Measurements from ENCODE around the gene GULP1.

GULP1 gene

DNA sequence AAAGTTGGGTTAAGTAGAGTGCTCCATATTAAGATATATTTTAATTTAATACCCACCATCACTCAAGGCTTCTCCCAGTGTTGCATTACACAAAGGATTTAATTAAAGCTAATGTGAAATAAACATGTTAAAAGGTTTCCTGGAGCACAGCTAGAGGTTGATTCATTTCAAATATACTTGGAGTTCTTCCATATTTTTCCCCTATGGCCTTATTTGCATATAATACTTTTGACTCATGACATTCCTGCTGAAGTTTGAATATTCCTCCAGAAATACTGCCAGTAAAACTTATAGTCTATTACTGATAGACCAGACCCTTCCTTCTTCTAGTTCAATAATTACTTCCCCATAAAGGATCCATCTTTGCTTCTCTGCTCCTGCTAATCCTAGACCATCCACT lies 227.5 kb downstream of the GULP1 start:
- ATAC-seq: no peak; the same call in 2 of the 3 replicates
- TF ChIP-seq ZNF565 (CRISPR knock-in tag; conservative IDR thresholded peaks at IDR 0.05; ENCODE audit: low read depth): no peak
- TF ChIP-seq, protein P1, sequence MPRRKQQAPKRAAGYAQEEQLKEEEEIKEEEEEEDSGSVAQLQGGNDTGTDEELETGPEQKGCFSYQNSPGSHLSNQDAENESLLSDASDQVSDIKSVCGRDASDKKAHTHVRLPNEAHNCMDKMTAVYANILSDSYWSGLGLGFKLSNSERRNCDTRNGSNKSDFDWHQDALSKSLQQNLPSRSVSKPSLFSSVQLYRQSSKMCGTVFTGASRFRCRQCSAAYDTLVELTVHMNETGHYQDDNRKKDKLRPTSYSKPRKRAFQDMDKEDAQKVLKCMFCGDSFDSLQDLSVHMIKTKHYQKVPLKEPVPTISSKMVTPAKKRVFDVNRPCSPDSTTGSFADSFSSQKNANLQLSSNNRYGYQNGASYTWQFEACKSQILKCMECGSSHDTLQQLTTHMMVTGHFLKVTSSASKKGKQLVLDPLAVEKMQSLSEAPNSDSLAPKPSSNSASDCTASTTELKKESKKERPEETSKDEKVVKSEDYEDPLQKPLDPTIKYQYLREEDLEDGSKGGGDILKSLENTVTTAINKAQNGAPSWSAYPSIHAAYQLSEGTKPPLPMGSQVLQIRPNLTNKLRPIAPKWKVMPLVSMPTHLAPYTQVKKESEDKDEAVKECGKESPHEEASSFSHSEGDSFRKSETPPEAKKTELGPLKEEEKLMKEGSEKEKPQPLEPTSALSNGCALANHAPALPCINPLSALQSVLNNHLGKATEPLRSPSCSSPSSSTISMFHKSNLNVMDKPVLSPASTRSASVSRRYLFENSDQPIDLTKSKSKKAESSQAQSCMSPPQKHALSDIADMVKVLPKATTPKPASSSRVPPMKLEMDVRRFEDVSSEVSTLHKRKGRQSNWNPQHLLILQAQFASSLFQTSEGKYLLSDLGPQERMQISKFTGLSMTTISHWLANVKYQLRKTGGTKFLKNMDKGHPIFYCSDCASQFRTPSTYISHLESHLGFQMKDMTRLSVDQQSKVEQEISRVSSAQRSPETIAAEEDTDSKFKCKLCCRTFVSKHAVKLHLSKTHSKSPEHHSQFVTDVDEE (CRISPR knock-in tag; IDR thresholded peaks at IDR 0.05): no peak
- TF ChIP-seq ZNF70 (CRISPR knock-in tag; IDR thresholded peaks at IDR 0.05): no peak
- TF ChIP-seq, protein P2, sequence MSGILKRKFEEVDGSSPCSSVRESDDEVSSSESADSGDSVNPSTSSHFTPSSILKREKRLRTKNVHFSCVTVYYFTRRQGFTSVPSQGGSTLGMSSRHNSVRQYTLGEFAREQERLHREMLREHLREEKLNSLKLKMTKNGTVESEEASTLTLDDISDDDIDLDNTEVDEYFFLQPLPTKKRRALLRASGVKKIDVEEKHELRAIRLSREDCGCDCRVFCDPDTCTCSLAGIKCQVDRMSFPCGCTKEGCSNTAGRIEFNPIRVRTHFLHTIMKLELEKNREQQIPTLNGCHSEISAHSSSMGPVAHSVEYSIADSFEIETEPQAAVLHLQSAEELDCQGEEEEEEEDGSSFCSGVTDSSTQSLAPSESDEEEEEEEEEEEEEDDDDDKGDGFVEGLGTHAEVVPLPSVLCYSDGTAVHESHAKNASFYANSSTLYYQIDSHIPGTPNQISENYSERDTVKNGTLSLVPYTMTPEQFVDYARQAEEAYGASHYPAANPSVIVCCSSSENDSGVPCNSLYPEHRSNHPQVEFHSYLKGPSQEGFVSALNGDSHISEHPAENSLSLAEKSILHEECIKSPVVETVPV (CRISPR knock-in tag; IDR thresholded peaks at IDR 0.05): no peak
- no peak for TF ChIP-seq RARB (CRISPR knock-in tag; IDR thresholded peaks at IDR 0.05)
- no peak for TF ChIP-seq CSDC2 (CRISPR knock-in tag; IDR thresholded peaks at IDR 0.05)
- no peak for TF ChIP-seq ZC3H10 (CRISPR knock-in tag; IDR thresholded peaks at IDR 0.05)
- TF ChIP-seq PPARA (CRISPR knock-in tag; IDR thresholded peaks at IDR 0.05; ENCODE audit: borderline replicate concordance): no peak
- no peak for TF ChIP-seq TCF4 (CRISPR knock-in tag; IDR thresholded peaks at IDR 0.05; ENCODE audit: borderline replicate concordance)
- TF ChIP-seq, protein P3, sequence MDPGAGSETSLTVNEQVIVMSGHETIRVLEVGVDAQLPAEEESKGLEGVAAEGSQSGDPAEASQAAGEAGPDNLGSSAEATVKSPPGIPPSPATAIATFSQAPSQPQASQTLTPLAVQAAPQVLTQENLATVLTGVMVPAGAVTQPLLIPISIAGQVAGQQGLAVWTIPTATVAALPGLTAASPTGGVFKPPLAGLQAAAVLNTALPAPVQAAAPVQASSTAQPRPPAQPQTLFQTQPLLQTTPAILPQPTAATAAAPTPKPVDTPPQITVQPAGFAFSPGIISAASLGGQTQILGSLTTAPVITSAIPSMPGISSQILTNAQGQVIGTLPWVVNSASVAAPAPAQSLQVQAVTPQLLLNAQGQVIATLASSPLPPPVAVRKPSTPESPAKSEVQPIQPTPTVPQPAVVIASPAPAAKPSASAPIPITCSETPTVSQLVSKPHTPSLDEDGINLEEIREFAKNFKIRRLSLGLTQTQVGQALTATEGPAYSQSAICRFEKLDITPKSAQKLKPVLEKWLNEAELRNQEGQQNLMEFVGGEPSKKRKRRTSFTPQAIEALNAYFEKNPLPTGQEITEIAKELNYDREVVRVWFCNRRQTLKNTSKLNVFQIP (CRISPR knock-in tag; IDR thresholded peaks at IDR 0.05; ENCODE audit: borderline replicate concordance, low read depth): no peak
- TF ChIP-seq, protein P4, sequence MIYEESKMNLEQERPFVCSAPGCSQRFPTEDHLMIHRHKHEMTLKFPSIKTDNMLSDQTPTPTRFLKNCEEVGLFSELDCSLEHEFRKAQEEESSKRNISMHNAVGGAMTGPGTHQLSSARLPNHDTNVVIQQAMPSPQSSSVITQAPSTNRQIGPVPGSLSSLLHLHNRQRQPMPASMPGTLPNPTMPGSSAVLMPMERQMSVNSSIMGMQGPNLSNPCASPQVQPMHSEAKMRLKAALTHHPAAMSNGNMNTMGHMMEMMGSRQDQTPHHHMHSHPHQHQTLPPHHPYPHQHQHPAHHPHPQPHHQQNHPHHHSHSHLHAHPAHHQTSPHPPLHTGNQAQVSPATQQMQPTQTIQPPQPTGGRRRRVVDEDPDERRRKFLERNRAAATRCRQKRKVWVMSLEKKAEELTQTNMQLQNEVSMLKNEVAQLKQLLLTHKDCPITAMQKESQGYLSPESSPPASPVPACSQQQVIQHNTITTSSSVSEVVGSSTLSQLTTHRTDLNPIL (CRISPR knock-in tag; IDR thresholded peaks at IDR 0.05; ENCODE audit: low read depth): no peak
- TF ChIP-seq ISL1 (CRISPR knock-in tag; IDR thresholded peaks at IDR 0.05): no peak
- no peak for TF ChIP-seq GLIS3 (CRISPR knock-in tag; IDR thresholded peaks at IDR 0.05)
- TF ChIP-seq BACH2 (CRISPR knock-in tag; IDR thresholded peaks at IDR 0.05; ENCODE audit: borderline replicate concordance): no peak
- no peak for TF ChIP-seq SNAI2 (CRISPR knock-in tag; IDR thresholded peaks at IDR 0.05)
- TF ChIP-seq ZFP3 (CRISPR knock-in tag; IDR thresholded peaks at IDR 0.05): no peak
- no peak for TF ChIP-seq ZNF8 (CRISPR knock-in tag; IDR thresholded peaks at IDR 0.05)
- no peak for TF ChIP-seq ESRRG (CRISPR knock-in tag; IDR thresholded peaks at IDR 0.05)

DNA sequence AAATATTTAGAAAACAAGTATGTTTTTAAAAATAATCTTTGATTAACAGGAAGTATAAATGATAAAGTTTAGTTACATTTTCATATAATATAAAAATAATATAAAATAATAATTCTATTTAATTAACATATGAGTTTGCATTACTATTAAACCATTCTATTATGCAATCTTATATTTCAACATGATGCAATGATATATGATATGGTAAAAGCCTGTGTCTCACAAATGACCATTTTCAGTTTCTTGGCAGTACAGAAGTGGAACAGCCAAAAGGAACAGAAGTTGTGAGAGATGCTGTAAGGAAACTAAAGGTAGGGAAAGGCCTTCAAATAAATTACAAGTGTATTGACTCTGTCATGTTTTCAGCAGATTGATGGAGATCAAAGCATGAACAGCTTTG lies 230.8 kb downstream of the GULP1 start:
- no peak for TF ChIP-seq ESRRG (CRISPR knock-in tag; IDR thresholded peaks at IDR 0.05)
- TF ChIP-seq, protein P2 (CRISPR knock-in tag; IDR thresholded peaks at IDR 0.05): no peak
- TF ChIP-seq ZFP3 (CRISPR knock-in tag; IDR thresholded peaks at IDR 0.05): no peak
- TF ChIP-seq ZFP30 (CRISPR knock-in tag; IDR thresholded peaks at IDR 0.05): no peak
- no peak for TF ChIP-seq BACH2 (CRISPR knock-in tag; IDR thresholded peaks at IDR 0.05; ENCODE audit: borderline replicate concordance)
- no peak for TF ChIP-seq ZC3H10 (CRISPR knock-in tag; IDR thresholded peaks at IDR 0.05)
- ATAC-seq: no peak

DNA sequence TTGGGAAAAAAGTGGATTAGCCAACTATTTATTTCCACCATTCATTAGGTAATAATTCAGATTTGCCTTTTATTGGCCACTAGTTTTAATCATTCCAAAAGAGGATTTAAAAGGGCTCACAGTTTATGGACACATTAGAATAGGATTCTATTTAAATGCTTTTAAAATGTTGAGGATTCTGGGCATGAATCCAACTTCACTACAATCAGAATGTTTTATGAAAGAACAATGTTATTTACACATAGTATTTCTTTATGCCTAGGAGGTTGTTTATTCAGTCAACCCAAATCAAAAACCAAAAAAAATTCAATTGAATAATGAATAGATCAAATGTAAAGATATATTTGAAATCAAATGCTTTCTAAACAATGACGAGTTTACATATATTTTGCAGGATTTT lies 232.2 kb downstream of the GULP1 start:
- TF ChIP-seq ISL1 (CRISPR knock-in tag; IDR thresholded peaks at IDR 0.05): peak; percentile 71
- no peak for TF ChIP-seq ARNTL (CRISPR knock-in tag; IDR thresholded peaks at IDR 0.05; ENCODE audit: borderline replicate concordance, low read depth)
- no peak for ATAC-seq

DNA sequence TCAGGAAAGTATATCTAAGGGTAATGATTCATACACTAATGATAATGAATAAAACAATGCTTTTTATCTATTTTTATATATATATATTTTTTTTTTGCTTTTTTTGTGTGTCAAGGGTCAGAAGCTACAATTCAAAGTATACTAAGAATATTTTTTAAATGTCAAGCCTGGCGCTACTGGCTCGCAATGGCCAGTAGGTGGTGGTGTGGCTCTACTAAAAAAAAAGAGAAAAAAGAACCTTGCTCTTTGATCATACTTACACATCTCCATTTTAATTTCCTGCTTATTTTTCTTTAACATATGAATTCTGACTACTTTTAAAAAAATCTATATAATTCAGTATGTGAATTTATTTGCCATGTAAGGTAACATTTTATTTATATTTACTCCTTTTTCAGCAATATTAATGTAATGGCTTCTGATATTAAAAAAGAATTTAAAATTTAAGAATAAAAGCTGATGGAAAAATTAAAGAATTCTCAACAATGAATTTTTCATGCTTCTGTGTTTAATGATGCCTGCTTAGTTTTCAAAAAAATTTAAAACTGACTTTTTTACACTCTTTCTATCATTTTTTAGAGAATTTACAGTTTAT lies 232.9 kb downstream of the GULP1 start:
- ATAC-seq: peak; percentile 69
- no peak for TF ChIP-seq ZFP30 (CRISPR knock-in tag; IDR thresholded peaks at IDR 0.05)
- no peak for TF ChIP-seq TOX (CRISPR knock-in tag; IDR thresholded peaks at IDR 0.05; ENCODE audit: borderline replicate concordance)
- TF ChIP-seq TCF4 (CRISPR knock-in tag; IDR thresholded peaks at IDR 0.05; ENCODE audit: borderline replicate concordance): no peak
- TF ChIP-seq, protein P5, sequence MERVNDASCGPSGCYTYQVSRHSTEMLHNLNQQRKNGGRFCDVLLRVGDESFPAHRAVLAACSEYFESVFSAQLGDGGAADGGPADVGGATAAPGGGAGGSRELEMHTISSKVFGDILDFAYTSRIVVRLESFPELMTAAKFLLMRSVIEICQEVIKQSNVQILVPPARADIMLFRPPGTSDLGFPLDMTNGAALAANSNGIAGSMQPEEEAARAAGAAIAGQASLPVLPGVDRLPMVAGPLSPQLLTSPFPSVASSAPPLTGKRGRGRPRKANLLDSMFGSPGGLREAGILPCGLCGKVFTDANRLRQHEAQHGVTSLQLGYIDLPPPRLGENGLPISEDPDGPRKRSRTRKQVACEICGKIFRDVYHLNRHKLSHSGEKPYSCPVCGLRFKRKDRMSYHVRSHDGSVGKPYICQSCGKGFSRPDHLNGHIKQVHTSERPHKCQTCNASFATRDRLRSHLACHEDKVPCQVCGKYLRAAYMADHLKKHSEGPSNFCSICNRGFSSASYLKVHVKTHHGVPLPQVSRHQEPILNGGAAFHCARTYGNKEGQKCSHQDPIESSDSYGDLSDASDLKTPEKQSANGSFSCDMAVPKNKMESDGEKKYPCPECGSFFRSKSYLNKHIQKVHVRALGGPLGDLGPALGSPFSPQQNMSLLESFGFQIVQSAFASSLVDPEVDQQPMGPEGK (CRISPR knock-in tag; IDR thresholded peaks at IDR 0.05; ENCODE audit: borderline replicate concordance): no peak
- TF ChIP-seq ZNF8 (CRISPR knock-in tag; IDR thresholded peaks at IDR 0.05): no peak
- TF ChIP-seq ZFP3 (CRISPR knock-in tag; IDR thresholded peaks at IDR 0.05): no peak
- no peak for TF ChIP-seq ISL1 (CRISPR knock-in tag; IDR thresholded peaks at IDR 0.05)
